DMS153 (cell line): ENCODE measurements around the gene GAS6.
"Not testable (repeated sequence)": the region's sequence is repeated elsewhere in the genome, so short reads cannot be mapped to it uniquely, and the experiment has no call there.

ENCODE experiments used
- DNase-seq: peaks from one replicate; lab custom pipeline; 2025; lab: John Stamatoyannopoulos, UW

The GAS6 gene

DNA sequence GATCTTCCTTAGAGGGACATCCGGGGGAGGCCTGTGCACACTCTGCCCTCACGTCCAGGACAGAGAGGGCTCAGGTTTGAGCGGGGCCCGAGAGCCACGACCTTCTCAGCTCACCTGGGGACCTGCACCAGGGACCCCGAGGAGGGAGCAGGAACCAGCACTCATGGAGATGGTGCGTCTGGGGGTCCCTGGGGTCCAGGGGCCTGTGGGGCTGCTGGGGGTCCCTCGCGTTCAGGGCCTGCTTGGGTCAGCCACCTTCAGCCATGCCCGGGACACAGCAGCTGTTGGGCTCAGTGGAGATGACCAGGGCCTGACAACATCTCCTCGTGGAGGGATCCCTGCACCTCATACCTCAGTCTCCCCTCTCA, 57.8 kb downstream of the GAS6 start:
- DNase-seq: no peak

- DNase-seq: no peak
Observed at GRCh38 chr13:113805431-113806103, 58.3 kb downstream of the GAS6 start.

DNA sequence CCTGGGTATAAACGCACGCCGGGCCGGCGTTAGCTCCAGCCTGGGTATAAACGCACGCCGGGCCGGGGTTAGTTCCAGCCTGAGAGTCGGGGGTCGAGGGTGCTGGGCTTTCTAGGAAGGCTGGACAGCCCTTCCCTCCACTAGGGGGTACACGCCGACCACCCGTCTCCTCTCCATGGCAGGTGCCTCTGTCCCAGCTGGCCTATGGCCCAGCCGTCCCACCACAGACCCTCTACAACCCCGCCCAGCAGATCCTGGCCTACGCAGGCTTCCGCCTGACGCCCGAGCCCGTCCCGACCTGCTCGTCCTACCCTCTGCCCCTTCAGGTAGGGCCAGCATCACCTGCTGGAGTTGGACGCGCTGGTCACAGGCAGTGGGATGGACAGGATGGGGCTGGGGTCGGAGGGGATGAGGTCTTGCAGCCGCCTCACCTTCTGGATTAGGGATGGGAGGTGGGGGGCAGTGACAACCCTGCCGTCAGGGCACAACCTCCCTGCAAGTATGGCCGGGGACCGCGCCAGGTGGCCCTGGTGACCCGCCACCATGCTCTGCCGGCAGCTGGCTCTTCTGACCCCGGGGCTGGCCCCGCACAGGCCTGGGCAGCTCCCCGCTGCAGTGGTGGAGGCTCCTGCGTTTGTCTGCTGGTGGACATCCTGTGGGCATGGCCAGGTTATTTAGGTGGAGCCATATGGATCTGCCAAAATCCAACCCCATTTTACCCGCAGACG, 59.0 kb downstream of the GAS6 start:
- no peak for DNase-seq

GRCh38 chr13:113804017-113804702, 59.7 kb downstream of the GAS6 start:
- no peak for DNase-seq

- DNase-seq: no peak
Observed at GRCh38 chr13:113803409-113804016, 60.4 kb downstream of the GAS6 start.

- DNase-seq: no peak
Observed at GRCh38 chr13:113802761-113803160, 61.1 kb downstream of the GAS6 start.

- no peak for DNase-seq
Observed at GRCh38 chr13:113802090-113802531, 61.8 kb downstream of the GAS6 start.

GRCh38 chr13:113801289-113801961, 62.5 kb downstream of the GAS6 start:
- no peak for DNase-seq

DNA sequence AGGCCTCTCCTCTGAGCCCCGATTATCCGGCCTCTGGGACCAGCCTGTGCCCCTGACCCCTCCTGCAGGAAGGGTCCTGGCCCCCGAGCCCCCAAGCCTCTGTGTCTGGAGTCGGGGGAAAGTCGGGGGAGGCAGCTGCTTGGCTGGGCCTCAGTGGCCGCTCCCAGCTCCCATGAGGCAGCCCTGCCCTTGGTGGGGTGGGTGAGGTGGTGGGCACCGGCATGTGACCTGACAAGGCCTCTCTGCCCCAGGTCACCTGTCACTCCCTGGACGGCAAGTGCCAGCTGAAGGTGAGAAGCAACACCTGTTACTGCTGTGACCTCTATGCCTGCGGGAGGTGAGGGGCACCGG, 63.3 kb downstream of the GAS6 start:
- no peak for DNase-seq

DNA sequence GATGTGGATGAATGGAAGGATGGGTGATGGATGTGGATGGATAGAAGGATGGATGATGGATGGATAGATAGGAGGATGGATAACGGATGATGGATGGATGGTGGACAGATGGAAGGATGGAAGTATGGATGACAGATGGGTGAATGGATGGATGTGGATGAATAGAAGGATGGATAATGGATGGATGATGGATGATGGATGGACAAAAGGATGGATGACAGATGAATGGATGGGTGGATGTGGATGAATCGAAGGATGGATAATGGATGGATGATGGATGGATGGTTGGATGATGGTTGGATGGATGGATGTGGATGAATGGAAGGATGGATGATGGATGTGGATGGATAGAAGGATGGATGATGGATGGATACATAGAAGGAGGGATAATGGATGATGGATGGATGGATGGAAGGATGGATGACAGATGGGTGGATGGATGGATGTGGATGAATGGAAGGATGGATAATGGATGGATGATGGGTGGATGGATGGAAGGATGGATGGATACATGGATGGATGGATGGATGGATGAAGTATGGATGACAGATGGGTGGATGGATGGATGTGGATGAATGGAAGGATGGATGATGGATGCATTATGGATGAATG, 65.6 kb downstream of the GAS6 start:
- DNase-seq: no peak

- DNase-seq: no peak
Observed at GRCh38 chr13:113796964-113797676, 66.8 kb downstream of the GAS6 start.

DNA sequence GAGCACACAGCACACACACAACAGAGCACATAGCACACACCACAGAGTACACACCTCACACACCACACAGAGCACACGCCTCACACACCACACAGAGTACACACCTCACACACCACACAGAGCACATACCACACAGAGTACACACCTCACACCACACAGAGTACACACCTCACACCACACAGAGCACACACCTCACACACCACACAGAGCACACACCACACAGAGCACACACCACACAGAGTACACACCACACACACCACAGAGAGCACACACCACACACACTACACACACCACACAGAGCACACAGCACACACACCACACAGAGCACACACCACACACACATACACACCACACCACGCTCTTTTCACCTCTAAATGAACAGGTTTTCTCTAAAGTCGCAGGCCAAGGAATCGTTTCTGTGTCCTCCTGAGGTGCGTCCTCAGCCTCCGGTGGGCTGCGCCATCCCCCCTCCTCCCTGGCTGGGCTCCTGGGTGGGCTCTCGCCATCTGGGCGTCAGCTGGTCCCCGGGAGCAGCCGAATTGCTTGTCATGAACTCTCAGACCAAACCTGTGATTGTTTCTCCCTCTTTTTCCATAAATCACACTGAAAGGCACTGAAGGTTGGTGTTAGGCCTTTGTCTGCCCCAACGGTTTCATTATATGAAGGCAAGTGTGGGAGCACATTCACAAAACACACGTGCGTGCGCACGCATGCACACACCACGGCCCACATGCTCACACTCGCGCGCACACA, 67.5 kb downstream of the GAS6 start:
- no peak for DNase-seq

DNA sequence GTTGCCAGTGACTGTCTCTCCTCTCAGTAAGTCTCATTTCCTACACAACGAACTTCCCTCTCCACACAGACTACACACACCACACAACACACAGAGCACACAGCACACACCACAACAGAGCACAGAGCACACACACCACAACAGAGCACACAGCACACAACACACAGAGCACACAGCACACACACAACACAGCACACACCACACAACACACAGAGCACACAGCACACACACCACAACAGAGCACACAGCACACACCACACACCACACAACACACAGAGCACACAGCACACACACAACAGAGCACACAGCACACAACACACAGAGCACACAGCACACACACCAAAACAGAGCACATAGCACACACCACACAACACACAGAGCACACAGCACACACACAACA, 68.5 kb downstream of the GAS6 start:
- not testable (repeated sequence) for DNase-seq

DNA sequence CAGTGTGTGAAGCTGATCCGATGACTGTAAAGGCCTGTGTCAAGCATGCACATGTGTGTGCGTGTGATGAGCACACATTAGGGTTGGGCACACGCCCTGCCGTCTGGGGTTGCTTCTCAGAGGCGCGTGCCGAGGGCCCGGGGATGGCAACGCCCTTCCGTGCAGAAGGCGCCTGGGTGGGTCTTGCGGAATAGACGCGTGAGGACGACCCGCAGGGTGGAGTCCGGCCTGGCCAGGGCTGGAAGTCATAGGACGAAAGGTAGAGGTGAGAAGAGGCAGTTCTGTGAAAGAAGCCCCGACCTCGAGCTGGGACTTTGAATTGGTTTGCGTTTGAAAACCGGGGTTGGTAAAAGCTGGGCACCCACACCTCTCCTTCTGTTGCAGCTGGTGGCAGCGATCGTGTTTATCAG, 69.1 kb downstream of the GAS6 start:
- no peak for DNase-seq

GRCh38 chr13:113794086-113794485, 69.8 kb downstream of the GAS6 start:
- DNase-seq: no peak

DNA sequence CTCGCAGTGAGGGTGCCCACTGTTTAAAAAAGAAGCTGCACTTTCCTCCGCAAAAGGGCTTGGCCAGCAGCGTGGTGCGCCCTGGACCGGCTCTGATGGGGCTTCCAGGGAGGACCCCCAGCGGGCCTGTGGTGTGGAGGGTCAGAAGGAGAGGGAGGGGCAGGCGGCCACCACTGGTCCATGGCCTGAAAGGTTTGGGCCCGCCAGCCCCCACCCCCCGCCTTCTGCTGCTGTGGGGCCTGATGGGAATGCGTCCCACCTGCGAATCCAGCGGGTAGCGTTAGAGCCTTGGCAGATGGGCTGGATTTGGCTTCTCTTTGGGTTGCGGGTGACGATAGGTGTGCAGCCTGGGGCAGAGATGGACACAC, 70.2 kb downstream of the GAS6 start:
- no peak for DNase-seq

- DNase-seq: no peak
Observed at GRCh38 chr13:113792886-113793717, 70.8 kb downstream of the GAS6 start.

GRCh38 chr13:113792236-113792770, 71.6 kb downstream of the GAS6 start:
- DNase-seq: no peak

GRCh38 chr13:113791761-113792160, 72.1 kb downstream of the GAS6 start:
- no peak for DNase-seq
